HCT116 (cell line): ENCODE data around the gene WNT3A. TPM values are rescaled to one million over a fixed set of nuclear protein-coding genes. Genes with fewer than 3 reads are reported as not detected.

ENCODE experiments used
- ATAC-seq: fragments of 200-7000 bp; cut with Tn5 transposase; 2 replicates; pipeline ENCODE4 v1.9.1; 2020; ENCODE audit warnings: mild to moderate bottlenecking, moderate library complexity
- BruUV-seq: library from RNA; stranded (reverse); fragments of 400-500 nt; replicated peaks from 2 replicates; lab custom pipeline; 2021; lab: Mats Ljungman, UMichigan
- CTCF ChIA-PET: fragments of 300-600 bp; sonication (Branson Sonifier 250); formaldehyde crosslinking; loops from one replicate; lab custom pipeline; 2021; ENCODE audit warnings: antibody characterized with exemption; lab: Charles Lee
- POLR2A ChIA-PET: fragments of 300-600, 350-600 bp; sonication (Branson Sonifier 250); formaldehyde crosslinking; loops from one replicate; lab custom pipeline; 2021; ENCODE audit warnings: antibody characterized with exemption; lab: Charles Lee
- RAD21 ChIA-PET, 2 experiments: fragments of 300-600 bp; sonication (Branson Sonifier 250); formaldehyde crosslinking; loops; one replicate each; lab custom pipeline; 2023; ENCODE audit warnings: low total read pairs in 2 of 2; ENCODE audit not compliant: uncharacterized antibody in 2 of 2, unreplicated experiment in 2 of 2, low non-redundant PET in 1 of 2; lab: Charles Lee
- DNase-seq: peaks from one replicate; pipeline ENCODE4 v3.0.0-alpha.2; 2010; ENCODE audit warnings: low read depth, low spot score
- H2AFZ ChIP-seq: fragments of 200-600 bp; shearing (Covaris generic), sonication (generic); 2 replicates; pipeline ENCODE4 v1.6.1; 2017; ENCODE audit warnings: low read depth, mixed run types, mixed read lengths, antibody characterized with exemption, low read length; ENCODE audit not compliant: poor library complexity, severe bottlenecking
- H3K27ac ChIP-seq: 2 replicates; pipeline ENCODE4 v1.5.1; 2012; ENCODE audit warnings: low read depth, low read length
- H3K27me3 ChIP-seq: fragments of 200-600 bp; sonication (generic); 2 replicates; pipeline ENCODE4 v1.6.1; 2016; ENCODE audit warnings: mixed run types, low read length, mixed read lengths; ENCODE audit not compliant: insufficient read depth
- H3K36me3 ChIP-seq, 2 experiments: fragments of 200-500 bp in 1 of 2; fragments of 200-600 bp in 1 of 2; sonication (Bioruptor generic) in 1 of 2; sonication (generic) in 1 of 2; 2 replicates each; pipeline versions ENCODE4 v1.5.1 to v1.6.1; 2014 to 2016; ENCODE audit warnings: low read length in 2 of 2, inconsistent platforms in 1 of 2, mixed read lengths in 1 of 2, mixed run types in 1 of 2; ENCODE audit not compliant: insufficient read depth in 2 of 2, control insufficient read depth in 1 of 2
- H3K4me1 ChIP-seq, 2 experiments: fragments of 200-600 bp in 1 of 2; sonication (generic) in 1 of 2; 2 replicates each; pipeline versions ENCODE4 v1.5.1 to v1.6.1; 2012 to 2017; ENCODE audit warnings: low read length in 2 of 2, inconsistent platforms in 1 of 2, mild to moderate bottlenecking in 1 of 2, mixed read lengths in 1 of 2, mixed run types in 1 of 2, moderate library complexity in 1 of 2; ENCODE audit not compliant: insufficient read depth in 2 of 2, control insufficient read depth in 1 of 2
- H3K4me2 ChIP-seq: fragments of 200-600 bp; sonication (generic); 2 replicates; pipeline ENCODE4 v1.6.1; 2017; ENCODE audit warnings: mixed run types, low read length, mixed read lengths
- H3K4me3 ChIP-seq, 2 experiments: fragments of 200-600 bp in 1 of 2; sonication (generic) in 1 of 2; replicated peaks in 1 of 2; 2 replicates each; pipeline ENCODE4 v1.5.1; 2011 to 2016; ENCODE audit warnings: low read length in 2 of 2, control low read depth in 1 of 2, low read depth in 1 of 2, mild to moderate bottlenecking in 1 of 2, mixed read lengths in 1 of 2, mixed run types in 1 of 2
- H3K79me2 ChIP-seq: fragments of 200-600 bp; sonication (generic); 2 replicates; pipeline ENCODE4 v1.6.1; 2017; ENCODE audit warnings: mild to moderate bottlenecking, mixed run types, low read length, moderate library complexity, mixed read lengths; ENCODE audit not compliant: insufficient read depth
- H3K9ac ChIP-seq: fragments of 200-600 bp; sonication (generic); 2 replicates; pipeline ENCODE4 v1.6.1; 2016; ENCODE audit warnings: low read length, mixed read lengths
- H3K9me2 ChIP-seq: fragments of 200-600 bp; sonication (generic), shearing (Covaris generic); 2 replicates; pipeline ENCODE4 v1.6.1; 2017; ENCODE audit warnings: mixed run types, mild to moderate bottlenecking, moderate library complexity; ENCODE audit not compliant: insufficient read depth
- H3K9me3 ChIP-seq, 2 experiments: fragments of 200-500 bp in 1 of 2; fragments of 200-600 bp in 1 of 2; sonication (Bioruptor generic) in 1 of 2; sonication (generic) in 1 of 2; 2 replicates each; pipeline ENCODE4 v1.6.1; 2014 to 2017; ENCODE audit warnings: low read length in 2 of 2, mixed read lengths in 2 of 2, inconsistent platforms in 1 of 2, low read depth in 1 of 2, mild to moderate bottlenecking in 1 of 2, mixed run types in 1 of 2, moderate library complexity in 1 of 2; ENCODE audit not compliant: control insufficient read depth in 1 of 2, insufficient read depth in 1 of 2
- H4K20me1 ChIP-seq: fragments of 200-600 bp; sonication (generic), shearing (Covaris generic); 2 replicates; pipeline ENCODE4 v1.6.1; 2017; ENCODE audit warnings: mixed run types, mild to moderate bottlenecking, moderate library complexity; ENCODE audit not compliant: insufficient read depth
- intact Hi-C: fragments of 100-400 bp; cut with micrococcal nuclease; formaldehyde crosslinking; loops from 2 replicates; pipeline ENCODE4 v1.10.0; 2022
- total RNA-seq: library from RNA; stranded (reverse); gene quantifications from one replicate; pipeline ENCODE4 v1.2.1, GENCODE V29; 2021; ENCODE audit not compliant: unreplicated experiment
- TF ChIP-seq, protein P1 (sequence below), 3 experiments: fragments of 200-600 bp in 1 of 3; sonication (generic) in 1 of 3; IDR thresholded peaks in 2 of 3; conservative IDR thresholded peaks in 1 of 3; 2 replicates each; pipeline ENCODE4 v1.5.1; 2012 to 2017; ENCODE audit warnings: low read depth in 2 of 3, low read length in 2 of 3, antibody characterized with exemption in 1 of 3, borderline replicate concordance in 1 of 3, control low read depth in 1 of 3, mild to moderate bottlenecking in 1 of 3, mixed read lengths in 1 of 3, mixed run types in 1 of 3, moderate library complexity in 1 of 3; ENCODE audit not compliant: insufficient read depth in 1 of 3

The WNT3A gene
- total RNA-seq, 1 experiment from 2014 or later, result 3.7 TPM

DNA sequence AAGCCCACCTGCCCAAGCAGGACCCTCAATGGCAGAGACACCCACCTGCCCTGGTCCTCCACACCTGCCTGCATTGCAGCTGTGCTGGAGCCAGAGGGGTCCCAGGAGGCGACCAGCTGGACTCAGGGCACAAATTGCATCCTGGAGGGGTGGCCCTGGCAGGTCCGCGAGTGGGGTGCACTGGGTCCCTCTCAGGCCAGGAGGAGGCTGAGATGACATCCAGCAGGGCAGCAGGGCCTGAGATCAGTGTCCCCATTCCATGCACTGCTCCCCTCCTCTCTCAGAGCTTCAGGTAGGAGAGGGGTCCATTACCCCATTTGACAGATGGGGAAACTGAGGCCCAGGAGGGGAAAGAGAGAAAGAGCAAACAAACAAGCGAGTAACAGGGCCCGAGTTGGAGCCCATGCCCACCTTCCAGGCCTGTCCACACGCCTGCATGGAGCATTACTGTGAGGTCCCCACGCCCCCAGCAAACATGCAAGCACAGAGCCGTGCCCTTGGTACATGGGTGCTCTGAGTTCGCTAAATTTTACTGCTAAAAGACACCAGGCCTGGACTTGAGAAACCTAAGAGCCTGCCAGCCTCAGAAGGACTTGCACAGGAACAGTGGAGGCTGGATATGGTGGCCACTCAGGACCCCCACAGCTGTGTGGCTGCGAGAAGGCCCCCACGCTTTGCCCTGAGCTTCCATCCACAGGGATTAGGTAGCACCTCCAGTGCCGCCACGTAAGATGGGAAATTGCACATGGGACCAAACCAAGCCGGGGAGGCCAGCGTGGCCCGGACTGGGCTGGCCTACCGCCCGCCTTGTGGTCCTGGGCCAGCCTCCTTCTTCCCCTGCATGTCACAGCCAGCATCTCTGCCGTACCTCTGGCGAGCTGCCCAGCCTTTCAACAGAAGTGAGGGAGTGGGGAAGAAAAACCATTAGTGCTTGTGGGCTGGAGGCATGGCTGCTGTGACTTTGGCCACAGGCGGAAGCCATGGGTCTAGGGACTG is 7.4 kb downstream of the WNT3A start:
- H3K4me2 ChIP-seq, result no peak overlapping the region
- H3K9me3 ChIP-seq, result no peaks in the 10 kb centered on the region
- H2AFZ ChIP-seq, result no peak overlapping the region
- POLR2A ChIA-PET, result no interaction called here
- H3K9me2 ChIP-seq, result no peaks in the 10 kb centered on the region
- ATAC-seq, result no peak
- H4K20me1 ChIP-seq, result no peaks in the 10 kb centered on the region
- no peaks in the 10 kb centered on the region for H3K36me3 ChIP-seq
- CTCF ChIA-PET, result no interaction called here
- no peak overlapping the region for H3K9ac ChIP-seq
- H3K27ac ChIP-seq, result no peak overlapping the region
- intact Hi-C loops, result no loop called here
- H3K79me2 ChIP-seq, result no peaks in the 10 kb centered on the region
- H3K4me3 ChIP-seq, result no peak overlapping the region
- peaks cover 0 to 4% of the 10 kb centered on the region in 2 experiments; a peak in 1 of 4 replicates for H3K4me1 ChIP-seq
- no peaks in the 10 kb centered on the region for H3K27me3 ChIP-seq
- RAD21 ChIA-PET, result no interaction called here
- TF ChIP-seq, protein P1, sequence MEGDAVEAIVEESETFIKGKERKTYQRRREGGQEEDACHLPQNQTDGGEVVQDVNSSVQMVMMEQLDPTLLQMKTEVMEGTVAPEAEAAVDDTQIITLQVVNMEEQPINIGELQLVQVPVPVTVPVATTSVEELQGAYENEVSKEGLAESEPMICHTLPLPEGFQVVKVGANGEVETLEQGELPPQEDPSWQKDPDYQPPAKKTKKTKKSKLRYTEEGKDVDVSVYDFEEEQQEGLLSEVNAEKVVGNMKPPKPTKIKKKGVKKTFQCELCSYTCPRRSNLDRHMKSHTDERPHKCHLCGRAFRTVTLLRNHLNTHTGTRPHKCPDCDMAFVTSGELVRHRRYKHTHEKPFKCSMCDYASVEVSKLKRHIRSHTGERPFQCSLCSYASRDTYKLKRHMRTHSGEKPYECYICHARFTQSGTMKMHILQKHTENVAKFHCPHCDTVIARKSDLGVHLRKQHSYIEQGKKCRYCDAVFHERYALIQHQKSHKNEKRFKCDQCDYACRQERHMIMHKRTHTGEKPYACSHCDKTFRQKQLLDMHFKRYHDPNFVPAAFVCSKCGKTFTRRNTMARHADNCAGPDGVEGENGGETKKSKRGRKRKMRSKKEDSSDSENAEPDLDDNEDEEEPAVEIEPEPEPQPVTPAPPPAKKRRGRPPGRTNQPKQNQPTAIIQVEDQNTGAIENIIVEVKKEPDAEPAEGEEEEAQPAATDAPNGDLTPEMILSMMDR (IDR thresholded peaks at IDR 0.05 in 2 of 3, conservative IDR thresholded peaks at IDR 0.05 in 1 of 3; ENCODE audit: borderline replicate concordance in 1 of 3, insufficient read depth in 1 of 3, low read depth in 2 of 3, low read length in 2 of 3), result no peak
- DNase-seq, result no peak
- no TSS peak for BruUV-seq
